RCC 7860 (cell line): ENCODE results near the gene SPDYE17.
"Not testable (repeated sequence)": the region's sequence is repeated elsewhere in the genome, so short reads cannot be mapped to it uniquely, and the experiment has no call there.

Experiments used
- DNase-seq: peaks from one replicate; pipeline ENCODE4 v3.0.0-alpha.2; 2015; ENCODE audit warnings: low spot score
- FAIRE-seq: peaks from 2 replicates; lab custom pipeline; 2012; peaks lifted over from hg19 to GRCh38; lab: Jason Lieb, UNC

The SPDYE17 gene

DNA sequence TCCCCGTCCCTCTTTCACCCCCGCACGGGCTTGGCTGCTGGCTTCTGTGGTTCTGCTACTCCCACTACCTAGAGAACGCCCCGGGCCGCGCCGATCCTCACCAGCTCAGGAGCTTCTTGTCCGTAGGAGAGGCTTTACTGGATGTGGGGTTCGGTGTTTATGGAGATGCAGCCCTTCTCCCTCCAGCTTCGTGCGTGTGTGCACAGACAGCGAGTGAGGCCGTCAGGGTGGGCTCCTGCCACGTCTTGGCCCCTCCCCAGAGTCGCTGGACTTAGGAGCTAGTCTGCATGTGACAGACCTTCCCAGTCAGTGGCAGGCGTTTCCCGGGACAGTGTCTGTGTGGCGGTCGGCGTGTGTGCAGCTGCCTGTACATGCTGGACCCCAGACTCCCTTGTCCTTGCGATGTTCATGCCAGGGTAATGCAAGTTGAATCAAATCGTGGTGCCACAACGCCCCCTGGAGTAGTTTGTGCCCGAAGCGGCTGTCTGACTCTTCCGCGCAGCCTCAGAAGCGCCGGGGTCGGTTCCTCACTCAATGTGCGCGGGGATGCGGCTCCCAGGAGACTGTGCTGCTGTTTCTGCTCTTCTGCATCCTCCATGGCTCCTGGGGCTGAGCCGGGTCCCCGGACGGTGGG is 32.6 kb downstream of the SPDYE17 start:
- not testable (repeated sequence) for DNase-seq, FAIRE-seq

DNA sequence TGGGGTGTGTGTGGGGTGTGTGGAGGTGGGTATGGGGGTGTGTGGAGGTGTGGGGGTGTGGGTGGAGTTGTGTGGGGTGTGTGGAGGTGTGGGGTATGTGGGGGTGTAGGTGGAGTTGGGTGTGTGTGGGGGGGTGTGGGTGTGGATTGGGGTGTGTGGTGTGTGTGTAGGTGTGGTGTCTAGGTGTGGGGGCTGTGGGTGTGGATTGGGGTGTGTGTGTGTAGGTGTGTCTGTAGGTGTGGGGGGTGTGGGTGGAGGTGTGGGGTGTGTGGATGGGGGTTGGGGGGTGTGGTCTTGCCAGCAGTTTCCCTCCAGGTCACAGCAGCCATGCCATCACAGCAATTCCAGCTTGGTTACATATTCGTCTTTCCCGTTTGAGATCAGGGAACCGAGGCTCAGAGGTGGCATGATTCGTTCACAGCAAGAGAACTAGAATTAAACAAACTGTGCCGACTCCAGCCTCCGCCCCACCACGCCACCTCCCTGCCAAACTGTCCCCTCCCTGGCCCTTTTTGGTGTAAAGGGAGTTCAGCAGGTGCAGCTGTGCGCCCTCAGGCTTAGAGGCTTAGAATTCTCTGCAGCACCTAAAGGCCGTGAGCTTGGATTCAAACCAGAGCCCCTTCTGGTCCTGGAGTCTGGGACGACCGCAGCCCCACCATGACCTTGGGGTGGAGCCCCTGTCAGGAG is 33.3 kb downstream of the SPDYE17 start:
- FAIRE-seq: not testable (repeated sequence)

DNA sequence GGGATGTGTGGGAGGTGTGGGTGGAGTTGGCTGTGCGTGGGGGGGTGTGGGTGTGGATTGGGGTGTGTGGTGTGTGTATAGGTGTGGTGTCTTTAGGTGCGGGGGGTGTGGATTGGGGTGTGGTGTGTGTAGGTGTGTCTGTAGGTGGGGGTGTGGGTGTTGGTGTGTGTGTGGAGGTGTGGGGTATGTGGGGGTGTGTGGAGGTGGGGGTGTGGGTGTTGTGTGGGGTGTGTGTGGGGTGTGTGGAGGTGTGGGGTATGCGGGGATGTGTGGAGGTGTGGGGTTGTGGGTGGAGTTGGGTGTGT is 33.9 kb downstream of the SPDYE17 start:
- no peak for DNase-seq
- no peak for FAIRE-seq

More for the DNA sequence above, 33.3 kb downstream of the SPDYE17 start:
- DNase-seq: not testable (repeated sequence)

DNA sequence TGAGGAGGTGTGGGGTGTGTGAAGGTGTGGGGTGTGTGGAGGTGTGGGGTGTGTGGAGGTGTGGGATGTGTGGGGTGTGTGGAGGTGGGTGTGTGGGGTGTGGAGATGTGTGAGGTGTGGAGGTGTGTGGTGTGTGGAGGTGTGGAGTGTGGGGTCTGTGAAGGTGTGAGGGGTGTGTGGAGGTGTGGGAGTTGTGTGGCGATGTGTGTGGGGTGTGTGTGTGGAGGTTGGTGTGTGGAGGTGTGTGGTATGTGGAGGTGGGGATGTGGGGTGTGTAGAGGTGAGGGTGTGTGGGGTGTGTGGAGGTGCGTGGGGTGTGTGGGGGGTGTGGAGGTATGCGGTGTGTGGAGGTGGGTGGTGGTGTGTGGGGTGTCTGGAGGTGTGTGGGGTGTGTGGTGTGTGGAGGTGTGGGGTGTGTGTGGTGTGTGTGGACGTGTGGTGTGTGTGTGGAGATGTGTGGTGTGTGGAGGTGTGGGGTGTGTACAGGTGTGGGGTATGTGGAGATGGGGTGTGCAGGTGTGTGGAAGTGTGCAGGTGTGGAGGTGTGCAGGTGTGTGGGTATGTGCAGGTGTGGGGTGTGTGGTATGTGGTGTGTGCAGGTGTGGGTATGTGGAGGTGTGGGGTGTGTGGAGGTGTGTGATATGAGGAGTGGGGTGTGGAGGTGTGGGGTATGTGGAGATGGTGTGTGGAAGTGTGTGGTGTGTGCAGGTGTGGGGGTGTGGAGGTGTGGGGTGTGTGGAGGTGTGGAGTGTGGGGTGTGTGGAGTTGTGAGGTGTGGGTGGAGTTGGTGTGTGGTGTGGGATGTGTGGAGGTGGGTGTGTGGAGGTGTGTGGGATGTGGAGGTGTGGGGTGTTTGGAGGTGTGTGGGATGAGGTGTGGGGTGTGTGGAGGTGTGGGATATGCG is 34.5 kb downstream of the SPDYE17 start:
- no peak for FAIRE-seq
- no peak for DNase-seq

DNA sequence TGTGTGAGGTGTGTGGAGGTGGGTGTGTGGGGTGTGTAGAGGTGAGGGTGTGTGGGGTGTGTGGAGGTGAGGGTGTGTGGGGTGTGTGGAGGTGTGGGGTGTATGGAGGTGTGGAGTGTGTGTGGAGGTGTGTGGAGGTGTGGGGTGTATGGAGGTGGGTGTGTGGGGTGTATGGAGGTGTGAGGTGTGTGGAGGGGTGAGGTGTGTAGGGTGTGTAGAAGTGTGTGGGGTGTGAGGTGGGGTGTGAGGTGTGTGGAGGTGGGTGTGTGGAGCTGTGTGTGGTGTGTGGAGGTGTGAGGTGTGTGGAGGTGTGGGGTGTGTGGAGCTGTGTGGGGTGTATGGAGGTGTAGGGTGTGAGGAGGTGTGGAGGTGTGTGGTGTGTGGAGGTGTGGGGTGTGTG is 35.2 kb downstream of the SPDYE17 start:
- not testable (repeated sequence) for DNase-seq, FAIRE-seq

DNA sequence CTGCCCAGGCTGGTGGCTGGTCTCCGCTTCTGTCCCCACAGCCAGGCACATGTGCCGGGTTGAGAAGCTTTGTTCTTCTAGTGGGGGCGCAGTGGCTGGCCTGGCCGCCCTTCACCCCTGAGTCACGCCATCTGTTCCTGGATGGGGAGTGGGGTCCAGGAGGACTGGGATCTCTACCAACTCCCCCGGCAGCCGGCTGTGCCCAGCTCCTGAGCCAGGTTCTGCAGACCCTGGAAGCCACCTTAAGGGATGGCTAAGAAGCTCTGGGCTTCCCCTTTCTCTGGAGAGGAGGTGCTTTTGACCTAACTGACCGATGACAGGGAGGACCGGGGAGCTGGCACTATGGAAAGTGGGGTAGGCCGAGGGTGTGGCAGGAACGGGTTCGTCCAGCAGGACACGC is 37.9 kb downstream of the SPDYE17 start:
- DNase-seq, FAIRE-seq: not testable (repeated sequence)

DNA sequence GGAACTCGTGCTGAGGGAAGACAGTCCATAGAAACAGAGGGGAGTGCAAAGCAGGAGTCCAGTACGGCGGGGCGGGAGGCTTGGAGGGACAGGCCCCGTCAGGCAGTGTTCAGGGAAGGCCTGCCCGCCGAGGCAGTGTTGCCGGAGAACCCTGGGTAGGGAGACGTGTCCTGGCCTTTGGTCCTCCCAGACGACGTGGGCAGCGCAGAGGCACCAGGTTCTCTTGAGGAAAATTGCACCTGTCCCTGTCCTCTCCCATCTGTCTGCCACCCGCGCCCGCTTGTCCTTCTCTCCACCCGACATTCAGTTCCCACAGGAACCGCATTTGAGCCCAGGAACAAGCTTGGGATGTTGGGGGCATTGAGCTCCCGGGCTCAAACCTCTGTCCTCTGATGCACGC is 38.3 kb downstream of the SPDYE17 start:
- not testable (repeated sequence) for FAIRE-seq, DNase-seq

DNA sequence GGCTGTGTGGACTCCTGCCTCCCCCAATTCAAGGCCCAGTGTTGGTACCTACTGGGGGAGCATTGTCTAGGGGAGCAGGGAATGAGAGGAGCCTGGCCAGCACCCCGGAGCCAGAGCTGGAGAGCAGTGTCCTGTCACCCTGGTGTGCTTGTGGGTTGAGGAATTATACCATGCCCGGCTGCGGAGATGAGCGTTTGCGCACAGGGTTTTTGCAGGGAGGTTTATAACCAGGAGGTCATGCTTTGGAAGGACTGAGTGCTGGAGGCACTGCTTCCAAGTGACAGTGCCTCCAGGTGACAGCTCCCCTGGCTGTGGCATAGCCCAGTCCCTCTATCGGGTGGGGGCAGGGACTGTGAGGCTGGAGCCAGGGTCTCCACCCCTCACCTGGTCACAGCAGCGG is 39.3 kb downstream of the SPDYE17 start:
- not testable (repeated sequence) for DNase-seq, FAIRE-seq

DNA sequence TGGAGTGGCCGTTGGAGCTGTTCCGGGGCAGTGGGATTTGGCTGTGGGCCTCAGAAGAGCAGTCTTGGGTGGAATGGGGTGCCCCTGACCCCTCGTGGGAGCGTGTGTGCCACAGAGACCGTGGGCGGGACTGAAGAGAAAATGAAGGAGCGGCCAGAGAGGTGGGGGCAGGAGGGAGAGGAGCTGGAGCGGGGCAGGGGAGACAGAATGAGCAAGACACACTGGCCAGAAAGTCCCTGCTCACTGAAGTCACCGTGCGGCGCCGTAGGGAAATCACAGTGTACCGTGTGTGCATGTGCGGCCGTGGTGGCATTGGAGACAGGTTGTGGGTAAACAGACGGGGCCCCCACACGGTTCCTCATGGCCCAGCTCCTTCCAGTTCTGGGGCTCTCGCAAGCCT is 40.0 kb downstream of the SPDYE17 start:
- not testable (repeated sequence) for FAIRE-seq, DNase-seq

DNA sequence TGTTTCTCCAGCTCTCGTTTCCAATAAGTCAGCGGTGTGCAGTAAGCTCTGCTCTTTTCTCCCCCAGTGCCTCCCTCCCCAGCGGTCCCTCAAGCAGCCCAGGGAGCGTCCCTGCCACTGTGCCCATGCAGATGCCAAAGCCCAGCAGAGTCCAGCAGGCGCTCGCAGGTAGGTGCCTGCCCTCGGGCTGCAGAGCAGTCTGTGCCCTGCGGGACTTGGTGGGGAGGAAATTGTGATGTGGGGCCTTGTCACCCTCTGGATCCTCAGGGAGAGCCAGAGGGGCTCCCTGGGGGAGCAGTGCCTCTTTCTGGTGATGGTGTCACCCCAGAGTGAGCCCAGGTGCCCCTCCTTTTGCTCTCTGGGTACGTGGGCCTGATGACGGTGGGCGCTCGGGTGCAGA is 42.0 kb downstream of the SPDYE17 start:
- not testable (repeated sequence) for DNase-seq, FAIRE-seq

DNA sequence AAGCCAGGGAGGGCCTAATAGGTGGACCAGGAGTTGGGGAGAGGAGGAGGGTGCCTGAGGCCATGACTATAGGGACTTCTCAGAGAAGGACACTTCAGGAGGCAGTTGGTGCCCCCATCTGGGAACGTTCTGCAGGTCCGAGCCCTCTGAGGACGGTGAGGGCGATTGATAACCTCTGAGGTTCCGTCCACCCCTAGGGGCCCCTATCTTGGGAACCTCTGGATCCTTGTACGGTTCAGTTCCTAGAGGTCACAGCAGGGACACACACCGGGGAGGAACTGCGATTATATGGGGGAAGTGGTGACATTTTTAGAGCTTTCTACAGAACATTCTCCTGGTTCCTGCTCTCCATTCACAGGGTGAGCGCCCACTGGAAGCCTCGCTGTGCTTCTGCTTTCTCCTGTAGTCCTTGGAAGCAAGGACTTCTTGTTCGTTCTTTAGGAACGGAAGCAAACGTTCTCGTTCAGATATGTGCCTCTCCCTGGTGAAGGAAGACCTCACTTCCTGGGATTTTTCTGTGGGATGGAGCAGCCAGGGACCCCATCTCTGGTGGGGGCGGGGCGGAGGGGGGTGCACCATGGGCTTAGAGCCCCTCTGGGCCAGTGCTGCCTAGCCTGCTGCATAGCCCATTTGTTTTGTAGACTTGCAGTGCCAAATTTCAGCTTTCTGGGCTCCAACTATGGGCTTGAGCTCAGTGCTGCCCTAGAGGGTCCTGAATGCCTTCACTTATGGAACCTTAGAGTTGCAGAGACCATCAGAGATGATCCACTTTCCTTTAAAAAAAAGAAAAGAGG is 46.0 kb downstream of the SPDYE17 start:
- DNase-seq, FAIRE-seq: not testable (repeated sequence)

DNA sequence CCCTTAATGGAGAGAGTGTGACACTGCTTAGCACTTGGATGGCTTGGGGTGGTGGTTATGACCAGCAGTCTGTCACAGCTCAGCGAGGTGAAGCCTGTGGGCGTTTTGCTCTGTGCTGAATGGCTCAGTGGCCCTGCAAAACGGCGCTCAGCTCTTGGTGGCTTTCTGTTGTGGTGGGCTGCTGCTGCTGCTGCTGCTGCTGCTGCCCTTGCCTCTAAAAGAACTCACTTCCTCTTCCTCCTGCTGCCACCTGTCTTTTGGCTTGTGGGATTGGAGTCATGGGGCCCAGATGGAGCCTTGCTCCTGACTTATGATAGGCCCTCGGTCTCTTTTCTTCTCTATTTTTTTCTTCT is 47.4 kb downstream of the SPDYE17 start:
- DNase-seq, FAIRE-seq: not testable (repeated sequence)

DNA sequence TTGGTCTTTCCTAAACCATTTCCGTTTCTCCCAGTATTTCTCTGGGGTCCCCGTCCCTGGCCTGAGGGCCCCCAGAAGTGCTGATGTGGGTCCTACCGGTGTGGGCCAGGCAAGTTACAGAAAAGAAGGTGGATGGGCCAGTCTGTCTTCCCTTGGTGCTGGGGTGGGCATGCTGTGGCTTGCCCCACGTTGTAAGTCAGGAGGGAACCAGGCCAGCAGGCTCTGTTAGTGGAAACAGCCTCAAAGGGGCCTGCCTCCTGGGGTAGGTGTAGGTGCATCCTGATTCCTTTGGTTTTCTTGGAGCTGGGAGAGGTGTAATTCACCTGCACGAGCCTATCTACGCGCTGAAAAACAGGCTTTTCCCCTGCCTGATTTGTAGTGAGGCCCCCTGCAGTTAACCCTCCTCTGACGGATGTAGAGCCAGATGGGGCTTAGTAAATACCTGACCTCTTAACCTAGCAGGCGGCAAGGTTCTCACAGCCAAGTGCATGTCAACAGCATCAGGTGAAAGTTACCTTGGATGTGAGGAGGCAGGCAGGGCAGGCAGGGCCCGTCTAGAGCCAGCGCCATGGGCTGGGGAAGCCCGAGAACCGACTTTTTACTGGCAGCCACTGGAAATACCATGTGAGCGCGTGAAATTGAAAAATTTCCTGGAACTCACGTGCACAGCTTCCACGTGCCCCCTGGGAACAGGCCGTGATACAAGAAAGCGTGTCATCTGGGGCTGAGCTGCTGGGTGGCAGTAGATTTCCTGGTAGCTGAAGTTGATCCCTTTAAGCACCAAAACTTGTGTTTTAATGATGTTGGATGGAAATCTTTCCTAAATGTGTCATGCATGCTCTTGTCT is 48.0 kb downstream of the SPDYE17 start:
- DNase-seq, FAIRE-seq: not testable (repeated sequence)

DNA sequence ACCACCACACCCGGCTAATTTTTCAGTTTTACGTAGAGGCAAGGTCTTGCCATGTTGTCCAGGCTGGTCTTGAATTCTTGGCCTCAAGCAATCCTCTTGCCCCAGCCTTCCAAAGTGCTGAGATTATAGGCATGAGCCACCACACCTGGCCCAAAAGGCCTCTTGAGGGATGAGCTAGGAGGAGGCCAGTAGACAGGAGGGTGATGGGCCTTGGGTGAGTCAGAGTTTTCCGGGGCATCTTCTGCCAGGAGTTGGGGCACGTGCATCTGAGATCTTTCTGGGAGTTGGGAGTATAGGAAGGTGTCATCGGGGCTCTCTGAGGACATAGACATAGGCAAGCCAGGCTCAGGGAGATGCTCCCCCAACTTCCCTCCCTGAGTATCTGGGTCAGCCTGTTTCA is 48.8 kb downstream of the SPDYE17 start:
- DNase-seq, FAIRE-seq: not testable (repeated sequence)

DNA sequence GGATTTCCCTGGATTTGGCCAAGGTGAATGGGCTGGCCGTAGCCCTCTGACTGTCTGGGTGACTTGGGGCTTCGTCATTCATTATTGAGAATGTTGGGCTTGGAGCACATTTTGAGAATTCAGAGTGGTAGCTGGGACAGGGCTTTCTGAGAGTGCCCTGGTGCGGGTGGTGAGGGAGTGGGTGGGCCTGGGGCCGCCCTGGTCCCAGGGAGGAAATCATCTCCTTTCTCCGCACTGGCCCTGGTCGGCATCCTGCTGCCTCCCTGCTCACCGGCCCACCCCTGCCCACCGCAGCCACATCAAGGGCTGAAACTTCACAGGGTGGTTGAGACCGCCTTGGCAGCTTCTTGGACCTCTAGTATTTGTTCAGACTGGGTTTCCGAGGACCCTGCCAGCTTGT is 49.7 kb downstream of the SPDYE17 start:
- not testable (repeated sequence) for FAIRE-seq, DNase-seq

DNA sequence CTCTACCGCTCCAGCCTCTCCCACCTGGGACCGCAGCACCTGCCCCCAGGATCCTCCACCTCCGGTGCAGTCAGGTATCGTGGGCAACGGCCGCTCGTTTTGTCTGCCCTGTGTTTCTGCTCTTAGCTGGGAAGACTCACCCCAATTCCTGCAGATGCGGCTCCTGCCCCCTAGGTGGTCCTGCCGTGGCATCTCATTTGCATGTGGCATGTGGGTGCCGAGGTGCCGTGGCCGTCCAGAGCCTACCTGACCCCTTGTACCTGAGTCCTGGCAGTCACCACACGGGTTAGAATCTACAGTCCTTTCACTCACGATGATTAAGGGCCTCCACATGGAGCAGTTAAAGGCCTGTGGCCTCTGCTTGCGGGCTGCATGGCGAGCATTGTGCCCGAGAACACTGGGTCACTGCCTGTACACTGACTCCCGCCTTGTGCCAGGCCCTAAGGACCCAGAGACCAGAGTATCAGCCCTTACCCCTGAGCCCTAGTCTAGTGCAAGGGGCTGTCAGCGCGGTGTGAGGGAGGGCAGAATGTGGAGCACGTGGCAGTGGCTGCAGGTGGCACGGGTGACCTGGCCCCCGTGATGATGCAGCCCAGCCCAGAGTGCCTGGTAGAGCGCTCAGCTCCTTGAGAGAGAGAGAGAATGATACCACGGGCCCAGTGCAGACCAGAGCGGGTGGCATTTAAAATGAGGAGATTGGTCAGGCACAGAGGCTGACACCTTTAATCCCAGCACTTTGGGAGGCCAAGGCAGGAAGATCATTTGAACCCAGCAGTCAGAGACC is 50.8 kb downstream of the SPDYE17 start:
- FAIRE-seq, DNase-seq: not testable (repeated sequence)

DNA sequence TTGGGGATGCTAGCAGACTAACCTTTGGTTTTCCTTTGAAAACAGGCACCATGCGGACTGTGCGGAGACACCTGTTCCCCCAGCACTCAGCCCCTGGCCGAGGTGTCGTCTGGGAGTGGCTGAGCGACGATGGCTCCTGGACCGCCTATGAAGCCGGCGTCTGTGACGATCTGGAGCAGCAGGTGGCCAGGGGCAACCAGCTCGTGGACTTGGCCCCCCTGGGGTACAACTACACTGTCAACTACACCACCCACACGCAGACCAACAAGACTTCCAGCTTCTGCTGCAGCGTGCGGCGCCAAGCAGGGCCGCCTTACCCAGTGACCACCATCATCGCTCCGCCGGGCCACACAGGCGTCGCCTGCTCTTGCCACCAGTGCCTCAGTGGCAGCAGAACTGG is 51.6 kb downstream of the SPDYE17 start:
- not testable (repeated sequence) for DNase-seq, FAIRE-seq

DNA sequence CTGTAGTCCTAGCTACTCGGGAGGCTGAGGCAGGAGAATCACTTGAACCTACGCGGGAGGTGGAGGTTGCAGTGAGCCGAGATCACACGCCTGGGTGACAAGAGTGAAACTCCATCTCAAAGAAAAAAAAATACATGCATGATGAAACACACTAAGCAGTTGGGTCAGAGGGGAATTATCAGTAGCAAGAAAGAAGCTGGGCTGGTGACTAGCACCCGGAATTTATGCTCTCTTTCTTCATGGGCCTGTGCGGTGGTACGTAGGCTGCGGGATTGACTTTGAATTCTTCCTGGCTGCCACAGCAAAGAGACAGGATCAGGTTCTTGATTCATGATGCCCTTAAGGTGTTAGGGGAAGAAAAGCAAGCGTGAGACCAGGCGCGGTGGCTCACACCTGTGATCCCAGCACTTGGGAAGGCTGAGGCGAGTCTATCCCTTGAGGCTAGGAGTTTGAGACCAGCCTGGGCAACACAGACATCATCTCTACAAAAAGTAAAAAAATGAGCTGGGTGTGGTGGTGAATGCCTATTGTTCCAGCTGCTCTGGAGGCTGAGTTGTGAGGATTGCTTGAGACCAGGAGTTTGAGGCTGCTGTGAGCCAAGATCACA is 54.3 kb downstream of the SPDYE17 start:
- DNase-seq, FAIRE-seq: not testable (repeated sequence)
